Colon (tissue), 2 donors: ENCODE results near the gene SSH3.
"Not testable (repeated sequence)": the region's sequence is repeated elsewhere in the genome, so short reads cannot be mapped to it uniquely, and the experiment has no call there.

Experiments used
- FAIRE-seq: peaks from 2 replicates; lab custom pipeline; 2012; peaks lifted over from hg19 to GRCh38; lab: Jason Lieb, UNC
- donor health status: control.
- donor health status: control.

The SSH3 gene

DNA sequence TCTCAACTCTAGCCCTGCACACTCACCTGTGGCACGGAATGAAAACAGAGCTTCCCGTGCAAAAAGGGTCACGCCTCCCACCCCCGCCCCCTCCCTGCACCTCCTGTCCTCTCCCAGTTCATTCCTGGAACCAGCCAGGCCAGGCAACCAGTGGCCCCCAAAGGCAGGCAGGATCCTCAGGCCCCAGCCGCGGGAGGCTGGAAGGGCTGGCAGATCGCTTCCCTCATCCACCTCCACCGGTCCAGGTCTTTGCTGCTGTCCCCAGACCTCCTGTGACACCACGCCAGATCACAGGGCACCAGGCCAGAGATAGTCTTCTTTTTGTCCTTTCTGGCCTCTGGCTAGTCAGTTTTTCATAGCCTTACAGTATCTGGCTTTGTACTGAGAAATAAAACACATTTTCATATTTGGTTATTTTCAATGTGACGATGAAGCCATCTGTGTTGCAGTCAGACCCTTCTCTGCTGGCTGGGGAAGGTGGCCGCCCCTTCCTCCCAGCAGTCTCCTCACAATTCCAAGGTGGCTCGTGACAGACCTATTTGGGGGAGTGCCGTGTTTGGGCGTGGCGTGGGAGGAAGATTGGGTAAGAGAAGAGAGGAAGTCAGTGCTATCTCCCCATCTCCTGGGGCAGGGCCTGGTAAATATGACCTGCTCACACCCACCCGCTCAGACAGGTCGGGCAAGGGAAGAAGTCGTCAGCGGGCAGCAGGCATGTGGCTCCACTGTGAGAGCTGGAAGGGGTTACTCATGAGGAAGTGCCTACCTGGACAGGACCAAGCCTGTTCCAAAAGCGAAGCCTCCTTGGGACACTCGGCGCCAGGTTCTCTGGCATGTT is 9.1 kb downstream of the SSH3 start:
- FAIRE-seq = no peak

DNA sequence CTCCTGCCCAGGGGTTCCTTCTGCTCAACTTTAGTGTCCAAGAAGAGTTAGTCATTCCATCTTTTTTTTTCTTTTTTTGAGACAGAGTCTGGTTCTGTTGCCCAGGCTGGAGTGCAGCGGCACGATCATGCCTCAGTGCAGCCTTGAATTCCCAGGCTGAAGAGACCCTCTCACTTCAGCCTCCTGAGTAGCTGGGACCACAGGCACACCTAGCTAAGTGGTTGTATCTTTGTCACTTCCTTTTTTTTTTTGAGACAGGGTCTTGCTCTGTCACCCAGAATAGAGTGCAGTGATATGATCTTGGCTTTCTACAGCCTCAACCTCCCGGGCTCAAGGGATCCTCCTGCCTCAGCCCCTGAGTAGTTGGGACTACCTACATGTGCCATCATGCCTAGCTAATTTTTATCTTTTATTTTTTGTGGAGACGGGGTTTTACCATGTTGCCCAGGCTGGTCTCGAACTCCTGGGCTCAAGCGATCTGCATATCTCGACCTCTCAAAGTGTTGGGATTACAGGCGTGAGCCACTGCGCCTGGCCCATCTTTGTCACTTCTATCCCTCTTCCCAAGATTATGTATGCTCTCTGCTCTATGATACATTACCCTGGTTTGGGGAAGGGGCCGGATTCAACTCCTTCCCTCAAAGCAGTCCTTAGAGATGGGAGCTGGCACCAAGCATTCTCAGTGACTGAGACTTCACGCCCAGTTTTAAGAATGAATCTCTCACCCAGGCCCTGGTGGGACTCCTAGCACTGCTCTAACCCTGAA is 10.0 kb downstream of the SSH3 start:
- FAIRE-seq = no peak

DNA sequence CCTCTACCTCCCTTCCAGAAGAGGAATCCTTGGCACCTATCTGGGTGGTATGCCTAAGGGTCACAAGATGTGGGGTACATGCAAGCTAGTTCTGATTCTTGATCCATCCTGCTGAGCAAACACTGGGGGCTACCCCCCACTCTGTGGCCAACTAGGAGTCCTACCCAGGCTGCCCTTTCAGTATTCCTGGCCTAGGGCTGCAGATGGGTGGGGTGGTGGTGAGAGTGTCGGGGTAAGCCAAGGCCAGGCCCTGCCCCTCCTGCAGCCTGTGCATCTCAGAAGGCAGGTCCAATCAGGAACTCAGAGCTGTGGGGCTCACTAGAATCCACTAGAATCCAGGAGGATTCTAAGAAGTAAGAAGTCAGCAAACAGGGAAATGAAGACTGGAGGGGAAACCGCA is 10.9 kb downstream of the SSH3 start:
- no peak for FAIRE-seq

DNA sequence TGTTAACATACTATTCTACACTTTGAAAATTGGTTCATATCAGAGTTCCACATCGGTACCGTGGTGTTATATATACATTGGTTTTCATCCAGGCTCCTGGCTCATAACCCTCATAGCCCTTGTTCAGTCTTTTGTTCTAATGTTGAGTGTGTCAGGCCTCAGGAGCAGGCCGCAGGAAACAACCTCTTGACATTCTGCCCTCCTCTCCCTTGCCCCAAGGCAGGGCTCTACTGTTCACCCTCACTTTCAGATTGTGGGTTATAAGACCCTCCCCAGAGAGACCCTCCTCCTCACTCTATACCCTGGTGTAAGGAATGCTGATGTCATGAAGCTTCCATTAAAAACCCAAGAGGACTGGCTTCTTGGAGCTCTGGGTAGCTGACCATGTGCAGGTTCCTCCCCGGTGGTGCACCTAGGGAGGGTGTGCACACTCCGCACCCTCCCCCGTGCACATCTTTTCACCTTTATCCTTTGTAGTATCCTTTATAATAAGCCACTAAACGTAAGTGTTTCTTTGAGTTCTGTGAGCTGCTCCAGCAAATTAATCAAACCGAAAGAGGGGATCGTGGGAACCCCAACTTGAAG is 12.1 kb downstream of the SSH3 start:
- no peak for FAIRE-seq

DNA sequence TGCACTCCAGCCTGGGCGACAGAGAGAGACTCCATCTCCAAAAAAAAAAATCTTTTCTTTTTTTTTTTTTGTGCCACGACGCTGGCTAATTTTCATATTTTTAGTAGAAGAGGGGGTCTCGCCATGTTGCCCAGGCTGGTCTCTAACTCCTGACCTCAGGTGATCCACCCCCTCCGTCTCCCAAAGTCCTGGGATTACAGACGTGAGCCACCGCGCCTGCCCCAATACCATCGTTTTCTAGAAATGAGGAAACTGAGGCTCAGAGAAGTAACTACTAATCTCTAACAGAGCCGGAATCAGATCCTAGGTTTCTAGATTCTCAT is 13.5 kb downstream of the SSH3 start:
- FAIRE-seq = no peak

DNA sequence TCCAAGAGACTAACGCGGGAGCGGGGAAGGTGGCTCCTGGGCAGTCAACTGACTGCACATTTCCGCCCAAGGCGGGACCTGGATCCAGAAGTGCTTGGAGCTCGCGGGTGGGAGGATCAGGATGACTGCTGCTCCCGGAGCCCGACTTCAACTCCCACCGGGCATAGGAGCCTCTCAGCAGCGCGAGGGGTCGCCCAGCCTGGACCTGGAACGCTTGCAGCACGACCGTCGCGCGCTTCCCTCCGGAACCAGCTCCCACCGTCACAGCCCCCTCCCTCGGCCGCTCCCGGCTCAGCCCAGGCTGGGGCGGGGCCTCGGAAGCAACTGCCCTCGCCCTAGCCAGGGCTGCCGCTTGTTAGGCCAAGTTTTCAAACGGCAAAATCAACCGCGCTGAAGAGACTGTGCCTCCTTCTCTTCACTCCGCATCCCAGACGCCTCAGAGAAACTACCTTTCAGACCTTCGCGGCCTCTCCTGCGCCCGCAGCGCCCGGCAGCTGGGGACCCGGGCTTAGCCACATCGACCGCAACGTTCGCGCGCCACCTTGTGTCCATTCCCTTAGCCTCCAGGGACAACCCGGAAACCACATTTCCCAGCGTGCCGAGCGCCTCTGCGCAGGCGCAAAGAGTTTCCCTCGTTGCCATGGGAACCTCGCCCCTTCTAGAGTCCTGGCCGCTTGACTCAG is 14.0 kb downstream of the SSH3 start:
- FAIRE-seq = no peak

DNA sequence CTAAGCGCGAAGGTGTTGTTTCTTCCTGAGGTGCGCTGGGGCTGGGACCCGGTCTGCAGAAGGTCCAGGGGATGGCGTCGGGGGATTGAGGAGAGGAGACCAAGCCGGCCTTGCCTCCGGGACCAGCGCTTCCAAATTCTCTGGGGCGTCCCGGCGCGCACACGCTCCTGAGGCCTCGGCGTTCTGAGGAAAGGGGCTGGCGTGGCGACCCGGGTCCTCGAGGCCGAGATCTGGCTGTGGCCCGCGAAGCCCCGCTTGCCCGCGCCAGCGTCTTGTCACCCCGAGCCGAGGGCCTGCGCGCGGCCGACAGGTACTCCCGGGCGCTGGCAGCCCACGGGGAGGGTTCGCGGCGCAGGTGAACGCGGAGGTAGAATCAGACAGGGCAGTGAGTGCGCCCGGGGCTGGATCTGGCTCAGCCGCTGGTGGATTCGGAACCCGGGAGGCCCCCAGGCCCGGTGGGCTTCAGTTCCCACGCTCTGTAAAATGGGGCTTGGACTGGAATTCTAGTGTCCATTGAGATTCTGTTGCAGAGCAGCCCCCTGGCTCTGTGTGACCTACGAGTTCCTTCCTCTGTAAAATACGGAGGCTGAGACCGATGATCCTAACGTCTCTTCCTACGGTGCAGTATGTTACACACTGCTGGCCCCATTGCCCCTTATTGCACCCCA is 14.7 kb downstream of the SSH3 start:
- FAIRE-seq = no peak

DNA sequence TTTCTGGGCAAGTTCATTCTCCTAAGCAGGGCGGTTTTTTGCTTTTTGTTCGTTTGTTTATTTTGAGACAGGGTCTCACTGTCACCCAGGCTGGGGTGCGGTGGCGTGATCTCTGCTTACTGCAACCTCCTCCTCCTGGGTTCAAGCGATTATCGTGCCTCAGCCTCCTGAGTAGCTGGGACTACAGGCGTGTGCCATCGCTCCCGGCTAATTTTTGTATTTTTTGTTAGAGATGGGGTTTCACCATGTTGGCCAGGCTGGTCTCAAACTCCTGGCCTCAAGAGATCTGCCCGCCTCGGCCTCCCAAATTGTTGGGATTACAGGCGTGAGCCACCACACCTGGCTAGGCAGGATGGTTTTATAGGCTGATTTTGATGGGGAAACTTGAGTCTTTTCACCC is 15.5 kb downstream of the SSH3 start:
- FAIRE-seq = not testable (repeated sequence)

DNA sequence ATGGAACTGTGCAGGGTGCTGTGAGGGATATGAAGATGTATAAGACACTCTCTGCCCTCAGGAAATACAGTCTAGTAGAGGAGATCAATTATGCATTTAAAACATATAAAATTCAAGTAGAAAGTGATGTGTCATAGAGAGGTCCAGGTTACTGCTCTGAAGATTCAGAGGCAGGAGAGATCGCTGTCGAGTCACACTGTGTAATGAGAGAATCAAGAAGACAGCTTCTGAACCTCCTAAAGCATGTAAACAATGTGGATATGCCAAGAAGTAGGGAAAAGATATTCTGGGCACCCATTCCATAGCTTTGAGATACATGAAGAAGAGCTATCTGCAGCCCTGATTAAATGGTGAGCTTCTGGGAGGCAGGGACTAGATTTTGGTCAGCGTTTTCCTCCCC is 16.7 kb downstream of the SSH3 start:
- no peak for FAIRE-seq

DNA sequence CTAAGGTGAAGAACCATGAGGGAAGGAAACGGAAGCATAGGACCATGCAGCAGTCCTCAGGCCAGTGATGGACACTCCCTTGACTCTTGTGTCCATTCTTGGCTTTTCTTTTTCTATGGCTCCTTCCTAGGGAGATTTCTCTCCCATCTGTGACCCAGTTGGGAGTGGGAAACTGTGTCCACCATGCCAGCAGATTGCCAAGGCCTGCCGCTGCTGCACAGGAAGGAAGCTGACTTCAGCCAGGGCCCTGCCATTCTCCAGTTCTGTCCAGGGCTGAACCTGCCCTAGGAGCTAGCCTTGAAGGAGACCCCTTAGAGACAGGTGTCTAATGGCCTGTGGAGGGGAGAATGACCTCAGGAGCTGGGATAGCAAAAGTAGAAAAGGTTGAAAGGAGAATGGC is 17.4 kb downstream of the SSH3 start:
- no peak for FAIRE-seq

DNA sequence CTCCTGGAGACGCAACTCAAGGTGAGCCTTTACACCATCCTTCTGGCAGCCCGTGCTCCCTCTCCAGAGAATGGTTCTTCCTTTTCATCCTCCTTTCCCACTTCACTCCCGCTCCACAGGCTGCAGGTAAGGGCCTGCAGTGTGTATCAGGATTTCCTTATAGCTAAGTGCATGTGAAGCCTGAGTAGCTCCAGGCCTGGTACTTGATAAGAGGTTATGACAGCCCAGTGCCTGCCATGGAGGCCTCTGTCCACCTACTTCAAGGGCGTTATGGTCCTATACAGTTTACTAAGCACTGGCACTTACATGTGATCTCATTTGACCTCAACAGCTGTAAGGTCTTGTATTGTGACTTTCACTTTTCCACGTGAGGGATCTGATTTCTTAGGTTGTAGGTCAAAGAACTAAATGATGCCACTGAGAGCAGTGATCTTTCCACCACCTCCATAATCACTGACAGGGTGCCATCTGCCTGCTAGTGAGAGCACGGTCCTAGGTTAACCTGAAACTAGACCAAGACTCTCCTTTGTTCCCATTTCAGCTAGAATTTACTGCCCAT is 18.1 kb downstream of the SSH3 start:
- no peak for FAIRE-seq

DNA sequence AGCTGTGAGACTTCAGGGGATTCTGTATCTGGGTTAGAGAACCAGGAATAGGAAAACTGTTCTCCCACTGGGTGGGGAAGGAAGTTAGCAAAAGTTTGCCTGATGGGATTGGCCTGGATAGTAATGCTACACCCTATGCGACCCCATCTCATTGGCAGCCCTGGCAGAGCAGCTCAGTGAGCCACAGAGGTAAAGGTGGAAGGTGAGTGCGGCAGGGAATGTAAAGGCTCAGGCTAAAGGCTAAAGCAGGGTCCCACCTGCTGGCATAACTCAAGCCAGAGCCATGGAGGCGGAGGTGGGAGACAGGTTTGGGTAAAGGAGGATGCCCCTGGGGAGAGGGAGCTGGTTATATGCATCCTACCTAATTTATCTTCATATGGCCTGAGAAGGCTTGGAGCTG is 18.7 kb downstream of the SSH3 start:
- no peak for FAIRE-seq

DNA sequence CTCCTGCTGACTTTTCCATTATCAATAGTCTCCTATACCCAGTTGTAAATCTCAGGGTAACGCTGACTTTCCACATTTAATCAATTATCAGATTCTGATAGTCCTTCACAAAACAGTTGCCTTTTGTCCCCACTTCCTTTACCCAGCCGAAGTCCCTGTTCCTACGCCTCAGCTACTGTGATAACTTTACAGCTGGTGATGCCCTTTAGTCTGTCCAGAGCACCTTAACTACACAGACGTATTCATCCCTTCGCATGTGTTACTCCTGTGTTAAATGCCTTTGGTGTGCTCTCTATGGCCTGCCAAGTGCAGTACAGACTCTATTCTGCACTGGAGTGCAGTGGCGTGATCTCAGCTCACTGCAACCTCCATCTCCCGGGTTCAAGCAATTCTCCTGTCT is 20.2 kb downstream of the SSH3 start:
- no peak for FAIRE-seq

DNA sequence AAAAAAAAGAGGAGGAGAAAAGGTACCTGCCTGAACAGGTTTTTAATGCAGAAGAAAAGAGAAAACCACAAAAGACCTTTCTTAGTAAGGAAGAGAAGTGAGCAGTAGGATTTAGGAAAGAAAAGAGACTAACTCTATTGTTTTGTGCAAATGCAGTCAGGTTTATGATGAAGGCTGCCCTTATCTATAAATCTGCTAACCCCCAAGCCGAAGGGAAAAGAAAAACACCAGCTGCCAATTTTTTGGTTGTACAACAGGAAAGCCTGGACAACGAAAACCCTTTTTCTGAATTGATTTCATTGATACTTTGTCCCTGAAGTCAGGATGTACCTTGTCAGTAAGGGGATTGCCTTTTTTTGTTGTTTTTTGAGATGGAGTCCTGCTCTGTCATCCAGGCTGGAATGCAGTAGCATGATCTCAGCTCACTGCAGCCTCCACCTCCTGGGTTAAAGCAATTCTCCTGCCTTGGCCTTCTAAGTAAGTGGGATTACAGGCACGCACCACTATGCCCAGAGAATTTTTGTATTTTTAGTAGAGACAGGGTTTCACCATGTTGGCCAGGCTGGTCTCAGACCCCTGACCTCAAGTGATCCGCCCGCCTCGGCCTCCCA is 28.9 kb downstream of the SSH3 start:
- FAIRE-seq = no peak

DNA sequence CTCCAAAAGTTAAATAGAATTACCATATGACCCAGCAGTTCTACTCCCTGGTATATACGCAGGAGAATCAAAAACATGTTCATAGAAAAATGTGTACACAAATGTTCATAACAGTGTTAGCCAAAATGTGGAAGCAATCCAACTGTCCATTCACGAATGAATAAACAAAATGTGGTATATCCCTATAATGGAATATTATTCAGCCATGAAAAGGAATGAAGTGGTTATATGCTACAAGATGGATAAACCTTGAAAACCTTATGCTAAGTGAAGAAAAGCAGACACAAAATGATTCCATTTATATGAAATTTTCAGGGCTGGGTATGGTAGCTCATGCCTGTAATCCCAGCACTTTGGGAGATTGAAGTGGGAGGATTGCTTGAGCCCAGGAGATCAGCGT is 33.9 kb downstream of the SSH3 start:
- no peak for FAIRE-seq

DNA sequence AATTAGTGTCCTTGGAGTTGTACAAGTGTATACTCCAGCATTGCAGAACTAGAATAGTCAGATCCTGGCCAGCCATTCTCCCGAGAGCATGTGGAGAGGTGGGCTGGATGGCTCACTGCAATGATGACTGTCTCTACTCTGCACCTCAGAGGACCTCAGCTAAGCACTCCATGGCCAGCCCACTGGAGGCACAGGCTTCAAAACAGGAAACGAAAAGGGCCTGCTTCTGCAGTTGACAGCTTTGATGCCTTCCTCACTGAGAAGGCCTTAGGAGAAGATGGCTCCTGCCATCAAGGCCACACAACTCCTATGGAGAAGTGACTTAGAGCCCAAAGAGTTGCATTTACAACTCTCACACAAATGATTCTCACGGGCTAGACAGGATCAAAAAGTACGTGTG is 40.9 kb downstream of the SSH3 start:
- no peak for FAIRE-seq

DNA sequence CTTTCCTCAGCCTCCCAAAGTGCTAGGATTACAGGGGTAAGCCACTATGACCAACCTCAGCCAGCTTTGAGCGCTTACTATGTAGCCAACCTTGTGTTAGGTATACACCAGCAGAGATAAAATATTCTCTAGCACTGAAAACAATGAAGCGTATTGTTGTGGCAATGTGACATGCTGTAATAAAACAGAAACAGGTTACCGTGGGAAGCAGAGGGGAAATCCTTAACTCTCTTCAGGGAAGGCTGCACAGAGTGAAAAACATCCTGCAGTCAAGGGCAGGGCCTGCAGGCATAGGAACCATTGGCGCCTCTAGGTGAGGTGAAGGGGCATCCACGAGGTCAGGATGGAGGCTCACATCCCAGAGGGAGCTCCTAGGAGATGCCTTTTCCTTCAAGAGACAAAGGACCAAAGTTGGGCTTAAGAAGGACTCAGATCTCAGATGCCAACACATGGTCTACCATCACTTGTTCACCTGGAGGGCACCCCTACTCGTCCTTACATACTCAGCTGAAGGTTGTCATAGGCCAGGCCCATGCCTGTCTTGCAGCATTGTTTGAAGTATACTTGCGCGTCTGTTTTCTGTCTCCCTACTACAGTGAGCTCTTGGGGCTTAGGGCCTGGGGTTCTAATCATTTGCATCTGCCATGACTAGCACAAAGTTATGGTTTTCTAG is 42.1 kb downstream of the SSH3 start:
- no peak for FAIRE-seq

DNA sequence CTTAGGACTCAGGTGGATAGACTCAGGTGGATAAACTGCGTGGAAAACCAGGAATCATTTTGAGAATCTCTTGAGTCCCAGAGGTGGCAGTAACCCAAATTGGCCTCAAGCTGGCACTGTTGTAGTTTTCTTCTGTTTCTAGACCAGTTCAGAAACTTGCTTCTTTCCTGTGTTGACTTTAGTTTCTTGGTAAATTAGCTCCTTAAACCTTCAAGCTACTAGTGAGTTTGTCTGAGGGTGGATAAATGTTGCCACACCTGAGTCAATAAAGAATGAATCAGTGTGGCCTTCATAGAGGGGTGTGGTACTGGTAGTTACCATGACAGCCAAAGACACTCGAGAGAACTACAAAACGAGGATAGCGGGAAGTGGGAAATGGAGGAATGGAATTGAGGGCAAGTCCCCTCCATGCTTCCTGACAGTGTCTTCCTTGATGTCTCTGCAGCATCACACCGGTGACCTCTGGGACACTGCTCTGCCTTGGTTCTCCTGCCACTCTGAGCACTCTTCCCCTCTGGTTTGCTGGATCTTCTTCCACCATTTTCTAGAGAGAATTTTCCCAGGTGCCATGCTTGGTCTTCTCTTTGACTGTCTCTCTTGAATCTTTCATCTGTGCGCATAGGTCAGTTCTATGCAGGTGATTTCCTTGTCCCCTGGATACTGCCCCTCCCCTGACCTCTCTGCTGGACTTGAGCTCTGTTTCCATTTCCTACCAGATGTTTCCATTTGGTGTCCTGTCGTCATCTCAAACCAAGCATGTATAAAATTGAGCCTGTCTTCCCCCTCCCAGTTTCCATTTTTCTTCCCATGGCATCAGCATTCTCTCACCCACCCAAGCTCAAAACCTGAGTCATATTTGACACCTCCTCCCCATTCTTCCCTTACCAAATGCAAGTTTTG is 42.8 kb downstream of the SSH3 start:
- FAIRE-seq = peak; percentile 28

DNA sequence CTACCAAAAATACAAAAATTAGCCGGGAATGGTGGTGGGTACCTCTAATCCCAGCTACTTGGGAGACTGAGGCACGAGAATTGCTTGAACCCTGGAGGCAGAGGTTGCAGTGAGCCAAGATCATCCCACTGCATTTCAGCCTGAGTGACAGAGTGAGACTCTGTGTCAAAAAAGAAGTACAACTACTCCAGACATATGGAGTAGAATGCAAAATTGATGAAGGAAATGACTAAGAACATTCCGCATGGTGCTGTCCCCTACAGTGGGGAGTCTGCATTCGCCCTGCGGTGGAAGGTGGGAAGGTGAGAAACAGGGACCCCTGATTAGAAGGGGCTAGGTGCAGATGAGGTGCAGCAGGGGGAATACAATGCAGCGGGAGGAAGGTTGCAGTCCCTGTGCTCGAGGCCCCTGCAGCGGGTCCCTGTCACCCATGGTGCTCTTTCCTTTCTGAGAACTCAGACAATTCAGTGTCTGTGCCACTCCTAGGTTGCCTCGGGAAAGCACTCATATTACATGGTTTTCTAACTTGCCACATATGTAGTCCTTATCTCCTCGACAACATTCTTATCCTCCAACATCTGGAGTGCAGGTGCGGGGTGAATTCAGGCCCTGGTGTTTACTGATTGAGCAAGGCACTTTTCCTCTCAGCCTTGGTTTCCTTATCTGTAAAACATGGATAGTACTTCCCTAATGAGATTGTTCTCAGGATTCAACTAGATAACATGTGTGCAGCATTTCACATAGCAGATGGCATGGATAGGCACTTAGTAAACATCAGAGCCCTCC is 44.8 kb downstream of the SSH3 start:
- FAIRE-seq = no peak
